ENCODE measurements around the gene DUSP2. TPM values are rescaled to one million over a fixed set of nuclear protein-coding genes. Genes with fewer than 3 reads are reported as not detected.

Gene DUSP2
- total and polyA plus RNA-seq, 8 donors = 3.6 to 9.4 (median 6.0) TPM

DNA sequence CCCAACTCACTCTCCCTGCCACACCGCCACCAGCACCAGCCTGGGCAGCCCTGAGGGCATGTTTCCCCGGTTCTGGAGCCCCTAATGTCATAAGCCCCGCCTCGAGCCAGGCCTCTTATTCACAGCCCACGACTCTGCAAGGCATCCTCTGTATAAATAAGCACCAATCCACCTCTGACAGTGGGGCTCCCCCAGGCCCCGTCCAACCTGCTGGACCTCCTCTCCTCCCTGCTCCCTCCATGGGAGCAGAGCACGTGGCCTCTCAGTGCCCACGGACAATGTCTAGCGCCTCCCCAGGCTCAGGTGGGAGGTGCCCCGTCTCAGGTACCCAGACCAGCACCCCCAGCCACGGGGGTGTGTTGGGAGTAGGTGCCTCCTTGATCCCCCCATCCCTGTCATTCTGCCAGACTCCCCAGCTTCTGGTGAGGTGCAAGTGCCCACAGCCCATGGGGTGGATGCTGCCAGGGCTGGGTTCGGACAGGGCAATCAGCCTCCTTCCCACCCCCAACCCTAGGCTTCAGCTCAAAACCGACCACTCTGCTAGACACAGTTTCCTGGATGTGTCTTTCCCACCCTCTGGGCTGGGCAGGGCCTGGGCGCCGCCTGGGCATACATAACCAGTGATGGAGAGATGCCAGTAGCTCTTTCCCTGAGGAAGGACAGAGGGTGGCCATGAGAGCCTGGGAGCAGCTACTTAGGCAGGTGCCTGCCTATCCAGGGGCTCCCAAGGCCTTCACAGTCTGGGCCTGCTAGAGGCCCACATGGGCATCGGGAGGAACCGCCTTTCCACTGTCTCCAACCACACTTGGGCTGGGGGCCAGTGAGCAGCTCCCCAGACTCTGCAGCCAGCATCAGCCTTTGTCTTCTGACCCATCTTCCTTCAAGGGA lies 27.3 kb downstream of the DUSP2 start:
- Histone ChIP-seq H3K27me3 (peaks cover 5 to 85% (median 26%) of the 10 kb centered on the region in 3 donors), H3K27ac (no peak overlapping the region), H3K4me1 (peaks cover 18 to 22% (median 20%) of the 10 kb centered on the region in 4 donors), H3K36me3 (no peaks in the 10 kb centered on the region), H3K4me3 (no peak overlapping the region), H3K9me3 (no peaks in the 10 kb centered on the region)
- intact Hi-C loops (cut with DNase I; ENCODE audit: low total_unique reads) = no loop called here
- DNase-seq = peak in 1 of 2 donors; percentile 53
- WGBS, 5 donors = 35 to 47% (median 40%) methylated on average over 14 to 17 of the region's 17 CpGs
- TF ChIP-seq POLR2A (IDR thresholded peaks at IDR 0.05) (no peak), EP300 (IDR thresholded peaks at IDR 0.05) (no peak)
- TF ChIP-seq, protein P1, sequence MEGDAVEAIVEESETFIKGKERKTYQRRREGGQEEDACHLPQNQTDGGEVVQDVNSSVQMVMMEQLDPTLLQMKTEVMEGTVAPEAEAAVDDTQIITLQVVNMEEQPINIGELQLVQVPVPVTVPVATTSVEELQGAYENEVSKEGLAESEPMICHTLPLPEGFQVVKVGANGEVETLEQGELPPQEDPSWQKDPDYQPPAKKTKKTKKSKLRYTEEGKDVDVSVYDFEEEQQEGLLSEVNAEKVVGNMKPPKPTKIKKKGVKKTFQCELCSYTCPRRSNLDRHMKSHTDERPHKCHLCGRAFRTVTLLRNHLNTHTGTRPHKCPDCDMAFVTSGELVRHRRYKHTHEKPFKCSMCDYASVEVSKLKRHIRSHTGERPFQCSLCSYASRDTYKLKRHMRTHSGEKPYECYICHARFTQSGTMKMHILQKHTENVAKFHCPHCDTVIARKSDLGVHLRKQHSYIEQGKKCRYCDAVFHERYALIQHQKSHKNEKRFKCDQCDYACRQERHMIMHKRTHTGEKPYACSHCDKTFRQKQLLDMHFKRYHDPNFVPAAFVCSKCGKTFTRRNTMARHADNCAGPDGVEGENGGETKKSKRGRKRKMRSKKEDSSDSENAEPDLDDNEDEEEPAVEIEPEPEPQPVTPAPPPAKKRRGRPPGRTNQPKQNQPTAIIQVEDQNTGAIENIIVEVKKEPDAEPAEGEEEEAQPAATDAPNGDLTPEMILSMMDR (IDR thresholded peaks at IDR 0.05) = no peak

DNA sequence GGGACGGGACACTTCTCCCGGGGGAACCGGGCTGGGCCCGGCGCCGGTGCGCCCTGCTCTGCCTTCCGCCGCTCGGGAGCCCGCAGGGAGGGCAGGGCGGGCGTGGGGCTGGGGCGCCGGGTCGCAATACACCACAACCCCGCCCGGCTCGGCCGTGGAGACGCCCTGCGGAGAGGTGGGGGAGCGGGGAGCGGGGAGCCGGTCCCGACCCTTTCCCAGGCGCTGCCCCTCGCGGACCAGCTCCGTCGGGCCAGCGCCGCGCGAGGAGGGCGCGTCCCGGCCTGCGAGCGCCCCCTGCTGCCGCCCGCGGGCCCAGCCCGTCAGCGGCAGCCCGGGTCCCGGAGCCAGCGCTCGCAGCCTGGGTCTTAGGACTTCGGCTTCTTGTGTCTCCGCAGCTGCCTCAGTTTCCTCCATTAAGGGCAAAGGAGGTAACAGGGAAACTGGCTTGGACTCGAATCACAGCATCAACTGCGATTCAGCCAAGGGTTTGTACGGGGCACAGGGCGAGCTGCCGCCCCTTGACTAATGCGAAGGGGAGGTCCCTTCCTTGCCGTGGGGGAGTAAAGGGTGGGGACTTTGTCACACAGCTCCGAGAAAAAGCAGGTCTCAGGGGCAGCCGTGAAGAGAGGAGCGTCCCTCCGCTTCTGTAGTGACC lies 28.2 kb downstream of the DUSP2 start:
- peak; percentile 65 to 88 for DNase-seq
- 1 to 2% (median 1%) methylated on average over 34 to 62 of the region's 62 CpGs for WGBS, 5 donors
- peaks cover 5 to 76% (median 26%) of the 10 kb centered on the region in 3 donors for H3K27me3 ChIP-seq
- H3K27ac ChIP-seq = peak overlapping the region; percentile 2 to 80 (median 63)
- H3K36me3 ChIP-seq = no peaks in the 10 kb centered on the region
- no peaks in the 10 kb centered on the region for H3K9me3 ChIP-seq
- peak overlapping the region; percentile 60 to 80 (median 72) for H3K4me3 ChIP-seq
- intact Hi-C loops (cut with DNase I; ENCODE audit: low total_unique reads) = no loop called here
- TF ChIP-seq EP300 (IDR thresholded peaks at IDR 0.05) (no peak), POLR2AphosphoS5 (IDR thresholded peaks at IDR 0.05) (no peak), POLR2A (IDR thresholded peaks at IDR 0.05) (no peak)
- TF ChIP-seq, protein P1 (IDR thresholded peaks at IDR 0.05) = peak in 5 of 7 experiments; percentile 14 to 93 (median 69)
- H3K4me1 ChIP-seq = peaks cover 18 to 22% (median 20%) of the 10 kb centered on the region in 4 donors

DNA sequence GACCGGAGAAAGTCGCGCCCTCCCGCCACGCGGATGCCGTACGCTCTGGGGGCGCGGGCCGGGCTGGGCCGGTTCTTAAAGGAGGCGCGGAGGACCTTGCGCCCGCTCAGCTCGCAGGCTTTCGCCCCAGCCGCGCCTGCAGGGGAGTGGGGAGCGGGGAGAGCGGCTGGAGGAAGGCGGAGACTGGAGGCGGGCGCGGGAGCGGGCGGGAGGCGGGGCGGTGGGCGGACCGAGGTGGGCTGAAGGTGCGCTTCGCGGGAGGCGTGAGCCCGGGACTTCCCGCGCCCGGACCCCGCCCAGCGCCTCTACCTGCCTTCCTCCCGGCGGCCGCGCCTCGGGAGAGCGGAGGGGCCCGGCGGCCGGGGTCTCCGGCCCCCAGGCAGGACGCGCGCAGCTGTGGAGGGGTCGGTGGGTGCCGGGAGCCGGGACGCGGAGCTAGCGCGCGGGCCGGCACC lies 28.8 kb downstream of the DUSP2 start, which contains the start of gene ADRA2B:
Gene ADRA2B (minus strand): TSS at position 148 of the 455 bp plus-strand sequence. CDS start 422 bp downstream, outside the sequence.
- Histone ChIP-seq H3K27ac (peak within 1 kb of the TSS; percentile 2 to 80 (median 63)), H3K4me1 (peaks cover 18 to 22% (median 20%) of the 10 kb centered on the region in 4 donors), H3K36me3 (no peaks in the 10 kb centered on the region), H3K27me3 (peaks cover 5 to 70% (median 26%) of the 10 kb centered on the region in 3 donors), H3K4me3 (peak within 1 kb of the TSS; percentile 60 to 80 (median 72)), H3K9me3 (no peaks in the 10 kb centered on the region)
- WGBS, 5 donors = 0 to 1% (median 1%) methylated on average over 22 to 52 of the region's 64 CpGs
- intact Hi-C loops (cut with DNase I; ENCODE audit: low total_unique reads) = no loop called here
- TF ChIP-seq, protein P1 (IDR thresholded peaks at IDR 0.05) = no peak
- TF ChIP-seq POLR2AphosphoS5 (IDR thresholded peaks at IDR 0.05) = peak in 1 of 3 donors; percentile 12
- TF ChIP-seq EP300 (IDR thresholded peaks at IDR 0.05) = no peak
- TF ChIP-seq POLR2A (IDR thresholded peaks at IDR 0.05) = no peak
- DNase-seq = peak; percentile 86 to 96
